GM21717 (cell line): ENCODE results near the gene CDX2.
"Not testable (repeated sequence)": the region's sequence is repeated elsewhere in the genome, so short reads cannot be mapped to it uniquely, and the experiment has no call there.

Source experiments
- ATAC-seq: cut with Tn5 transposase; IDR thresholded peaks from one replicate; pipeline ENCODE4 v1.9.1; 2021; ENCODE audit warnings: mild to moderate bottlenecking, moderate library complexity; ENCODE audit not compliant: unreplicated experiment

Gene CDX2, protein sequence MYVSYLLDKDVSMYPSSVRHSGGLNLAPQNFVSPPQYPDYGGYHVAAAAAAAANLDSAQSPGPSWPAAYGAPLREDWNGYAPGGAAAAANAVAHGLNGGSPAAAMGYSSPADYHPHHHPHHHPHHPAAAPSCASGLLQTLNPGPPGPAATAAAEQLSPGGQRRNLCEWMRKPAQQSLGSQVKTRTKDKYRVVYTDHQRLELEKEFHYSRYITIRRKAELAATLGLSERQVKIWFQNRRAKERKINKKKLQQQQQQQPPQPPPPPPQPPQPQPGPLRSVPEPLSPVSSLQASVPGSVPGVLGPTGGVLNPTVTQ

DNA sequence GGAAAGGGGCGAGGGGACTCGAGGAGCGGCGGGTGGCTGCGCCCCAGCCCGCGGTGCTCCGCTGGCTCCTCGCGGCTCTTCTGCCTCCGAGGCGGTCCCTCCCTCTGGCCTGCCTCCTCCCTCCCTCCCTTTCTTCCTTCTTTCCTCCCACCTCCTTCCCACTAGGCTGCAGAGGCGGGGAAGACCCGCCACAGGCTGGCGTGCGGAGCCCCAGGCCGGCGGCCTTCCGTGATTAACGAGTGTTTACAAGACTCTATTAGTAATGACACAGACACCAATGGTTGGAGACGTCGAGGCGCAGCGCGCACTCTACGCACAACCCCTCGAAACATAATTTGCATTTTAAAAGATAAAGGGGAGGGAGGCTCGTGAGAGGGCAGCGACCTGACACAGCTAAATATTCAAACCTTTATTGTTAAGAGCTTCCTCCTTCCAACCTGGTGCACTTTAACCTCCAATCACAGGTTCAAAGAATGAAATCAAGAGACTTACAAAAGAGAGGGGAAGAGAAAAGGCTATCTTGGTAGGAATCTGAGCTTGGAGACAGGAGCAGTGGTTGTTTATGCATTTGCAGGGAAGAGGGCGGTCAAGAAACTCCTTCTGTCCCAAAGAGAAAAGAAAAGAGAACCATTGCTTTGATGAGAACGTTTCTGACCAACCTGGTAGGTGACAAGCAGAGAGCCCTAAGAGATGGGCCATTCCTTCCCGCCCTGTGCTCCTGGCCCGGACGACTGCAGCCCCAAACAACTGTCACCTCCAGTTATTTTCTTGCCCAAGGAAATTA is at the start of gene CDX2:
TSS of gene CDX2 (minus strand) at position 234 of the 784 bp plus-strand sequence. CDS start 309 bp downstream, outside the sequence.
- no peak for ATAC-seq

DNA sequence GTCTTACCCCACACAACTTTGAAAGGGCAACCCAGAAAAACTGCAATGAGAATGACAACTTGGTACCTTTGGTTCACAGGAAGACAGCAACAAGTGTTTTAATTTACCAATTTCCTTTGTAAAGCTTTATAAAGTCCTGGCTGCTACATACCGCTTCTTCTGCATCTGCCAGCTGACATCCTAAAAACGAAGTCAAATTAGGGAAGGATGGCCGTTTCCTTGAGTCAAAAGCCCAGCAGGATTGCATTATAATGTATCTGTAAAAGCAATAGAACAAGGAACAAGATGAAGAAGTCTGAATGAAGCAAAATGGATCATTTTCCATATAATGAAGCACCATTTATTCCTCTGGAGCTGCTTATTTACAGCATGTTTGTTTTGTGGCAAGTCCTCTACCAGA is 45.2 kb upstream of the CDX2 start:
- ATAC-seq = no peak

DNA sequence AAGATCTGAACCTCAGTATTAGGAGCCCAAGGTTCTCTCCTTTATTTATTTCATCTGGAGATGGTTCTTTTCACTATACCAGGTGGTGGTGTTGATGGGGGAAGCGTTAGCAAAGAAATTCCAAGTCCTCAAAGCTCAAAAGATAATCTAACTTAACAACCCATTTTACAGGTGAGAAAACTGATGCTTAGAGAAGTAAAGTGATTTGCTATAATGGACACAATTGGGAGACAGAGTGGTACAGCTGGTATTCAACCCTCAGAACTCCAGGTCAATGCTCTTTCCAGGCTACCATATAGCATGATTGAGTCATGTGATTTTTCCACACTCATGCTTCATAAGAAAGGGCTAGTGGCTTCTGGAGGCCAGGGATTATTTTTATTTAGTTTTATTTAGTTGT is 44.4 kb upstream of the CDX2 start:
- ATAC-seq = no peak

DNA sequence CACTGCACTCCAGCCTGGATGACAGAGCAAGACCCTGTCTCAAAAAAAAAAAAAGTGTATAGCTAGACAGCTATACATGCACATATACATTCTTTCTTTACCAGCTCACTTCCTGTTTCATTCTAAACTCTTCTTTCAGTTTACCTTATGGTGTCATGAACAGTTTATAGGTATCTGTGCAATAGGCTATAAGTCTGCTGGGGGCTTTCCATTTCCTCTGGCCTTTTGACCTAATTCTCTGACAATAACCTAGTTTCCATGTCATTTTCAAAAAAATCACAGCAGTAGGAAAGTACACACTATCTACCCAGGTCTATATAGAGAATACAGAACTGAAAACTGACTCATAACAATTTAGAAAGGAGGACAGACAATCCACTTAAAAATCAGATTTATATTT is 43.8 kb upstream of the CDX2 start:
- peak; percentile 80 for ATAC-seq

DNA sequence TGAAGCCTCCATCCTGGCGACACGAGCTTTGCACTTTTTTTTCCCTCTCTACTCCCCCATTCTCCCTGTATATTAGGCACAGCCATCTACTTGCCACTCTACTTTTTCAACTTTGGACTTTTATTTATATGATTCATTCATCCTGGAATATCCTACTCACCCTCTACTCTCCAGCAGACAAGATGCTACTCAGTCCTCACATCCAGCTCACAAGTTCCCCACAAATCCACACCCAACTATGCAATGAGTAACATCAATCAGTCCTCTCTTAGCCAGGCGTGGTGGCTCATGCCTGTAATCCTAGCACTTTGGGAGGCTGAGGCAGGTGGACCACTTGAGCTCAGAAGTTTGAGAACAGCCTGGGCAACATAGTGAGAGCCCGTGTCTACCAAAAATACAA is 43.3 kb upstream of the CDX2 start:
- no peak for ATAC-seq

DNA sequence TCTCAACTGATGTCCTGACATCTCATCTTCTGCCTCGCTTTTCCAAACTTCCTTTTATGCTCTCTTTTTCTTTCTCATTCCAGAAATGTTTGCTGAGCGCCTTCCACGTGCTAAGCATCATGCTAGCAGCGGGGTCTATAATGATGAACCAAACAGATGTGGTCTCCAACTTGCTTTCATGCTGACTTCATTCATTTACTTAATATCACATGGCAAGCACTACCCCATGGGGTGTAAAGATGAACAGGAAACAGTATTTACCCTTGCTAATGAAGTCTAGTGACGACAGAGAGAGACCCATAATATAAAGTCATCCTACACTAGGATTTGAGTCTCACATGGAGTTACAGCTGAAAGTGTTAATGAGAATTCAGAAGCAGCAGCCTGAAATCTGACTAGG is 40.9 kb upstream of the CDX2 start:
- no peak for ATAC-seq

DNA sequence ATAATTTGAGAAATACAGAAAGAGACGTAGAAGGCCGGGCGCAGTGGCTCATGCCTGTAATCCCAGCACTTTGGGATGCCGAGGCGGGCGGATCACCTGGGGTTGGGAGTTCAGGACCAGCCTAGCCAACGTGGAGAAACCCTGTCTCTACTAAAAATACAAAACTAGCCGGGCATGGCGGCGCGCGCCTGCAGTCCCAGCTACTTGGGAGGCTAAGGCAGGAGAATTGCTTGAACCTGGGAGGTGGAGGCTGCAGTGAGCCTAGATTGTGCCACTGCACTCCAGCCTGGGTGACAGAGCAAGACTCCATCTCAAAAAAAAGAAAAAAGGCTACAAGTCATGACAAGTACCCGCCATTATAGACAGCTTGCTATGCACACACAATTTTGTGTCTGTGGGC is 35.9 kb upstream of the CDX2 start:
- not testable (repeated sequence) for ATAC-seq

DNA sequence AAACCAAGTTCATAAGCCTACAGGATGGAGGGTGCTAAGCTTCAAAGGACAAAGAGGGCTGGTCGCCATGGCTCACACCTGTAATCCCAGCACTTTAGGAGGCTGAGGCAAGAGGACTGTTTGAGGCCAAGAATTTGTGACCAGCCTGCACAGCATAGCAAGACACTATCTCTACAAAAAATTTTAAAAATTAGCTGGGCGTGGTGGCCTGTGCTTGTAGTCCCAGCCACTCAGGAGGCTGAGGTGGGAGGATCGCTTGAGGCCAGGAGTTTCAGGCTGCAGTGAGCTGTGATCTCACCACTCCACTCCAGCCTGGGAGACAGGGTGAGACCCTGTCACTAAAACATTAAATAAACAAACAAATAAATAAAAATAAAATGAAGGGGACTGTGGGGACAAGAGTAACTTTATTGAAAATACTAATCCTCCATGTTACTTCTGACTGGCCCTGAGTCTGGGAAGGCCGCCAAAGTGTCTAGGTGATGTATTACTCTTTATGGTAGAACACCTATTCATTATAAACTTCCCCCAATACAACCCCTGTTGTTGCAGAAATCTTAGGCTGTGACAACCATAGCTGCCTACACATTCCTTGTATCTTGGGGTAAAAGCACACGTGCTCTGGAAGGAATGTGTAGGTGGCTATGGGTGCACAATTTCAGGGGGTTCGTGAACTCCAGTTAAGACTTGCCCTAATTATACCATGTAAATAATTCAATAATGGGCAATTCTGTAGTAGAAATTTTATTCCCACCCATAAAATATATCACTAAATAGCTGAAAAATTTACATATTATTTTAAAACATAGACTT is 34.0 kb upstream of the CDX2 start:
- ATAC-seq = no peak

DNA sequence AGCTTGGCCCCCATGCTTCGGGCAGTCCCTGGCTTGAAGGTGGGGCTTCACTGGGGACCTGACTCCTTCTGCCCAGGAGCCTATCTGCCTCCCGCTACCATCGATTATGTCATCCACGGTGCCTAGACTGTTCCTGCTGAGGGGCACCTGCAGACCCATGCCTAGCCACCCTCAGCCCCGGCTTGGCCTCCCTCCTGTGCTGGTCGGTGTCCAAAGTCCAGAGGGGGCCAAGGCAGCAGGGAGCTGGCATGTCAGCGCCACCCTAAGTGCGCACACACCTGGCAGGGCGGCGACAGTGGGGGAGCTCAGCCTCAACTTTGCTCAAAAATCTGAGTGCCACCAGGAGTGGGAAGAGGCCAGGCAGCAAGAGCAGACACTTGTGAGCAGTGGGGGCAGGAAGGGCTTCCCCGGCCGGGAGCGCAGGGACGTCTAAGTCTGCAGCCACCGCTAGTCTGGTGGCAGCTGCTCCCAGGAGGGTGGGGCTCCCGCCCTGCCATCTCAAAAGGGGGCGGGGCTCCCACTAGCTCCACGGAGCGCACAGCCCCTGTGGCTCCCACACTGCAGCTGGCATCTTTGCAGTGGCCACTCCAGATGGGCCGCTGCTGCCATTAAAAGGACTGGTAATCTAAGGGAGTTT is 32.8 kb upstream of the CDX2 start:
- ATAC-seq = no peak

DNA sequence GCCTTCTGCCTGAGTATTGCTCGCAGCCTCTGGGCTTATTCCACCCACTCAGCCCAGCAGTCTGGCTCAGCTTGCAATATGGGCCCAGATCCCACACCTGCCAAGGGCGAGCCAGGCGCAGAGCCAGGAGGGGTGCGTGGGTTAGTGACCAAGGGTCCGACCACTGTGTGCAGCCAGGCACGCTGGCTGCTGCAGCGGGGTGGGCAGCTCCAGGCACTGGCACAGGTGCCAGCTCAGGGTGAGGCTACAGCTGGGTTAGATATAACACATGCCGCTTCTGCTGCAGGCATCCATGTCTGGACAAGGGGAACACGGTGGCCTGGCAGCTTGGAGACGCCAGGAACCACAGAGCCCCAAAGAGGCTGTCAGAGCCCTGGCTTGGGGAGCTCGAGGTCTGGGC is 31.9 kb upstream of the CDX2 start:
- ATAC-seq = no peak

DNA sequence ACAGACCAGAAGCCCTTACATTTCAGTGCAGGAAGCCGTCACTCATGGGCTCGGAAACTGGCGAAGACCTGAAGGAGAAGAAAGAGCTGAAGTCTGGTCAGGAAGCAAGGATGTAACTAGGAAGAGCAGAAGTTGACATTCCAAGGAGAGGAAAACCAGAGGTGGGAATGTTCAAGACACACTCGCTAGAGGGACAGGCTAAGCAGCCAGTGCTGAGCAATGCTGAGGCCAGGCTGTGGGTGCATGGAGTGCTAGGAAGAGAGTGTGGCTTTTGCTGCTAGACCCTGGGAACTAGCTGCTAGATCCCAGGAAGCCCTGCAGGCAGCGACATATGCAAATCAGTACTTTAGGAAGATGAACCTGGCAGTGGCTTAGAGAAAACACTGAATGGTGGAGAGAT is 31.5 kb upstream of the CDX2 start:
- ATAC-seq = no peak

DNA sequence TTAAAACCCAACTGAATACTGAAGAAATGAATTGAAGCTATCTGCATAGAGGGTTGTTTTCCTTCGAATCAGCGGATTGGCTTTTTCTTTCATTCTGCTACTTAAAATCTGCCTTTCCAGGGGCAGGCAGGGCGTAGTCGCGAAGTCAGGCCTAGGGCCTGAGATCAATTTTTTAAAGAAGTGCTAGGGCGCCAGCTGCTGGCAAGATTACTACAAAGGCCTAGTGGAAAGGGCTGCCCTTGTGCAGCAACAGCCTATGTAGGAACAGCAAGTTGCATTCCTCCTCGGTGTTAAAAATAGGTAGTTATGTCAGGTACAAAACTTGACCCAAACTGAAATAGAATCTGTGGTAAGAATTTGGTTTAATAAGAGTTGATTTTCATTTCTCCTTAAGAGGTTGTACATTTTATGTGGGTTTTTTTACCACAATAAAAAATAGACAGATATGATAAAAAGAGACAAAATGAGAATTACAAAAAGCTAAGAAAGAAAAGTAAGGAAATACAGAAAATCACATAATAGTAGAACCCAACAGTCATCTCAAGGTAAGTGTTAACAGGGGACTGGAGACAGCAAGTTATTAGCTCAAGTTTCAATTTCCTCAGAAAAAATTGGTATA is 28.9 kb upstream of the CDX2 start:
- ATAC-seq = no peak

DNA sequence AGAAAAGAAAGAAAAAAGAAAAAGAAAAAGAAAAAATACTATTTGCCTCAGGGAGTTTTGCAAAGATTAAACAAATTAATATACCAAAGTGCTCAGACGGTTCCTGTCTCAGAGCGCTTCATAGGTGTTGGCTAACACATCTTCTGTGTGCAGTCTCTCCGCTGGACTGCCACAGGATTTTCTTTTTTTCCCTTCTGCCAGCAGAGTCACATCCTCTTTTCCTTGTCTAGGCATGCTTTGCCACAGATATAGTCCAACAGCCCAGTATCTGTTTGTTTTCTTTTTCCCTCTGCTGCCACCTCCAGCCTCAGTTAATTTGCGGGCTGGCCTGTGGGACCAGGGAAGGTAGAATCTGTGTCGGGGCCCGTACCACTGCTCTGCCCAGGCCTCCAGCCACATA is 22.8 kb upstream of the CDX2 start:
- no peak for ATAC-seq

DNA sequence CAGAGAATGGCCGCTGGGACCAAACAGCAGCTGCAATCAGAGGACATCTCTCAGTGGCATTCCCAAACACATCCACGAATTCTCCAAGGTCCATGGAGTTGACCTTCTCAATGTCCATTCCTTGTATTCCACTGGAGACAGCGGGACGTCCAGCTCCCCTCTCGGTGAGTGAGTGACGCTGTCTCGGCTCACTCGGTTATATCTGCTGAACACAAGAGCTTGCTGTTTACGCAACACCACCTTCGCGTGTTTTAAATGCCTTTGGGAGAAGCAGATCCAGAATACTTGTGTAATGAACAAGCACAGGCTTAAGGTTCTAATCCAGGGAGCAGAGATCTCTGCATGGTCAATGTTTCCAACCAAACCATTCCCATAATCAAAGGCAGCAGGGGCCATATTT is 19.4 kb upstream of the CDX2 start, which contains the start of gene URAD:
TSS of gene URAD (minus strand) at position 174 of the 400 bp plus-strand sequence. CDS start at position 118, 56 bp downstream.
- ATAC-seq = no peak

DNA sequence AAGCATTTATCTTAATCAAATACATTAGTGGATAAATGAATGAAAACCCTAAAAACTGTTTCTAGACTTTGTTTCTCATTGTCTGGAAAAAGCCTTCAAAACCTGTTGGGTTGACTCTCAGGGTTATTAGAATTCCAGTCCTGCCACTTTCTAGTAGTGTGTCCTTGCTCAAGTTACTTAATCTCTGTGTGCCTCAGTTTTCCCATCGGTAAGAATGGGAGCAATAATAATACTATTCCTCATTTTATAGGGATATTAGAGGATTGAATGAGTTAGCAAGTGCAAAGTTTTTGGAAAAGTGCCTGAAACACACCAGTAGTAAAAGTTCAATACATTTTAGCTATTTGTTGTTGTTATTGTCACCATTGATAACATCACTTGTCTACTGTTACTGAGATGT is 16.5 kb upstream of the CDX2 start:
- ATAC-seq = no peak

DNA sequence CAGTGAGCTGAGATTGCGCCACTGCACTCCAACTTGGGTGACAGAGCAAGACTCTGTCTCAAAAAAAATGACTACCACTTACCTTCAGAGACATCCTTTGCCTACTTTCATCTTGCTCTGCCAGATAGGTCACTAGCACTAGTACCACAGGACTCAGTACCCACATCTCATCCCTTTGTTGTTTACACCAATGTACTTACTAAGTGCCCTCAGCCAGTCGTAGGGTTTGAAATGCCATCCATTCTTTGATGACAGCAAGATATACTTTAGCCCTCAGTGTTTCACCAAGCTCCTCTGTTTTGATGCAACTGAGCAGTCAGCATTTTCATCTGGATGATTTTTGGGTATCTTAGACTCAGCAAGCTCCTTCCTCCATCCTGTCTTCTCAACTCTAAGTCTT is 13.2 kb upstream of the CDX2 start:
- ATAC-seq = no peak

DNA sequence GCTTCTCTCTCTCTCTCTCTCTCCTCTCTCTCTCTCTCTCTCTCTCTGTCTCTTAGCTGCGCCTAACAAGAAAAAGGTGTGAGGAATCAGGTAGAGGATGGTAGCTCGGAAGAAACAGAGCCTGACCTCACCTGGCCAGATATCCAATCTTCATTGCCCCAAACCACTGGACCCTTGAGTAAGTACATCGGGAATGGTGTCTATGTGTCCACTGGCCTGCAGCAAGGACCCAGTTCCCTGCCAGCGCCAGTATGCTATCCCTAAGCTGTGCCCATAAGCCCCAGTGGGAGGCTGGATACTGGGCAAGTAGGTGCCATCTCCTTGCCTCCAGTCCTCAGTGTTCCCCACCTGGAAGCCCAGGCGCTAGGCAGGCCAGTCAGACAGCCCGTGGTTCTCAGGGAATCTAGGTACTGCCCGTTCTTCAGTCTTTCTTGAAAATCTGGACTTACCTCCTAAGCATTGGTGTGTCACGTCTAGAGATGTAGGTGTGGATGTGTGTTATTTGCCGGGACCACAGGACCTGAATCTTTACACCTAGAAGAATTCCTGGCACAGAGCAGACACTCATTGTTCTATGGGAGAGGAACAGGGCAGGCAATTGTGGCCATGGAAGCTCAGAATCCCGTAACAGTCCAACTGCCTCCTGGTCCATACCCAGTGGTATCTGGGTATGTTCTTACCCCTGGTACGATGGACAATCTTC is 12.0 kb upstream of the CDX2 start:
- ATAC-seq = no peak

DNA sequence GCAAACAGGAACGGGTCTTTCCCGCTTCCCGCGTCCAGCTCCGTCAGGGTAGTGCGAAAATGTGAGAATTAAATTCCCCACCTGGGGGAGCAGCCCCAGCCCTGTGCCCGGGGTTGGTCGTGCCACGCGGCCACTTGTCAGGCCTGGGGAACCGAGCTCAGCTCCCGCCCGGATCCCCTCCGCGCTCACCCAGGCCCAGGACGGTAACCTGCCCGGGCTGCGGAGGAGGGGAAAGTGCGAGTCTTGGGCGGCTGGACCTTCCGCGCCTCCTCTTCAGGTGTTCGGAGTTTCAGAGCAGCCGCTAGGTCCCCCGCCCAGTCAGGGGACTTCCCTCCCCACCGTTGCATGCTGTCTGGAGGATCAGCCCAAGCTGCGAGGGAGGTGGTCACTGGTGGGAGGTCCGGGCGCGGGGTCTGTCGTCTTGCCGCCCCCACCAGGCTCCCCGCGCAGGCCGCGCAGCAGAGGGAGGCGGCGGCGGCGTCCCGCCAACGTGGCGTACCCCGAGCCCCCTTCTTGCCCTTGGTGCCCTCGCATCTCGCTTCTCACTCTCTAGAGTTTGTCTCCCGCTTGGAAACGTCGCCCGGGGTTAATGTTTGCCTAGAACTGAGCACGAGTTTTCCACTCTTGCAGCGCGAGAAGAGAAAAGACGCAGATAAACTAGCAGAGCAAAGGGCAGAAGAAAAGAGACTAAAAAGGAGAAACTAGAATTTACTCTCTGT is 11.3 kb upstream of the CDX2 start:
- no peak for ATAC-seq

DNA sequence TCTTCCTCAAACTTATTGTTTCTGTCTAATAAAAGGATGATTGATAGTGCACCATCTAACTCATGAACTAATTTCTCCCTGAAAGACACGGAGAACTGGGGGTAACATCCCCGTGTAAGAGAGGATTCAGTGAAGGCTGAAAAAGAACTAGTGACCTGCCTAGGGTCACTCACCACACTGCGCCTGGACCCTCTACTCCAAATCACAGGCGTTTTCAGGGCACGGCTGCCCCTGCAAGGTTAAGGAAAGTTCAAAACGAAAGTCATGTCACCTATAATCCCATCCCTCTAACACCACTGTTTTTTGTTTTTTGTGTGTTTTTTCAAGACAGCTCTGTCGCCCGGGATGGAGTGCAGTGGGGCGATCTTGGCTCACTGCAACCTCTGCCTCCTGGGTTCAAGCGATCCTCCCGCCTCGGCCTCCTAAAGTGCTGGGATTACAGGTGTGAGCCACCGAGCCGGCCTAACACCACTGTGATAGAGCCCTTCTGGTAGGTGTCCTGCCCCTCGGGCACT is 10.7 kb upstream of the CDX2 start:
- no peak for ATAC-seq
